Measurements from ENCODE around the gene TAAR1.
A peak's percentile ranks its signal among the peaks of the same experiment; 100 is the strongest.
"Not testable (repeated sequence)": the region's sequence is repeated elsewhere in the genome, so short reads cannot be mapped to it uniquely, and the experiment has no call there.

Gene TAAR1

GRCh38 chr6:132604635-132605152 is 54.3 kb downstream of the TAAR1 start:
- in situ Hi-C loops (cut with HindIII; ENCODE audit: low sequenced_read_pairs), result no loop called here
- no peak for TF ChIP-seq CTCF (IDR thresholded peaks at IDR 0.05; ENCODE audit: low read depth, low read length)
- no peak overlapping the region for H3K4me3 ChIP-seq (ENCODE audit: low read depth, low read length)
- DNase-seq (ENCODE audit: low read depth, low spot score), result no peak

GRCh38 chr6:132600900-132601299 is 58.1 kb downstream of the TAAR1 start:
- in situ Hi-C loops (cut with HindIII; ENCODE audit: low sequenced_read_pairs); DNase-seq (ENCODE audit: low read depth, low spot score); H3K4me3 ChIP-seq (ENCODE audit: low read depth, low read length): not testable (repeated sequence)

DNA sequence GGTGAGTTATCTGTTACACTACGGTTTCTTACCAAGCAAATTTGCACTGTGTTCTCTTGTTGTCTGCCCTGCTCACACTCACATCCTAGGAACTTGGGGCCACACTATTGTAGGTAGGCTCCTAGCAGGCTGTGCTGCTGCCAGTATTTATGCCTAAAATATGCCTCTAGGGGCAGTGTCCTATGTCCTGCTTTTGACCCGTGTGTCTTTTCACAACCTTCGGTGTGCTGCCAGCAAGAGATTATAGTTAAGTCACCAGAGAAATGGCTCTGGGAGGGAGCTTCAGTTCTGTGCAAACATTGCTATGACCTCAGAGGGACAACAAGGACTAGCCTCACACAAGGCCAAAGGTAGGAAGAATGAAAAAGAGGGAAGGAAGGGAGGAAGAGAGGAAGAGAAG is 60.5 kb downstream of the TAAR1 start:
- DNase-seq (ENCODE audit: low read depth, low spot score), result no peak
- TF ChIP-seq CTCF (IDR thresholded peaks at IDR 0.05; ENCODE audit: low read depth, low read length), result peak; percentile 41
- in situ Hi-C loops (cut with HindIII; ENCODE audit: low sequenced_read_pairs), result no loop called here
- H3K4me3 ChIP-seq (ENCODE audit: low read depth, low read length), result no peak overlapping the region

DNA sequence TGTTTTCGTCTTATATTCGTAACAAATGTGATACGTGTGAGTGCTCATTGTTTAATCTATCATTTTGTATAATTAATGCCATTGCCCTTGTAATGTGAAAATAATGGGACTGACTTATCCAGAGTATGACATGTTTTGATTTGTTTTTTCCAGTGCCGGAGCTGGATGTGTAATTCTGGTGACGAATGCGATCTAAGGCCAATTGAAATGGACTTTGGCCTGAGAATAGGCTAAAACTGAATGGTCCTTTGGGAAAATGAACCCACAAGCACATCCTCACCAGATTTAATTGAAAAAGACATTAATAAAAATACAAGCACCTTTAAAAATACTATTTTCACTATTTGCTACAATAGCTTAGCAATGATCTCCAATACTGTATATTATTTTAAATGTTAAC is 62.8 kb downstream of the TAAR1 start:
- DNase-seq (ENCODE audit: low read depth, low spot score), result no peak
- no peak for TF ChIP-seq CTCF (IDR thresholded peaks at IDR 0.05; ENCODE audit: low read depth, low read length)
- in situ Hi-C loops (cut with HindIII; ENCODE audit: low sequenced_read_pairs), result no loop called here
- H3K4me3 ChIP-seq (ENCODE audit: low read depth, low read length), result no peak overlapping the region
